Tibial nerve (tissue), 4 donors: ENCODE measurements around the gene IGFBP2. TPM values are rescaled to one million over a fixed set of nuclear protein-coding genes. Genes with fewer than 3 reads are reported as not detected.

Experiments used
- DNase-seq, 2 donors: peaks; one replicate each; pipeline ENCODE4 v3.0.0-alpha.2; 2019; ENCODE audit warnings: low spot score in 2 of 2
- H3K27ac ChIP-seq, 4 donors: fragments of 200-600 bp; sonication (generic) in 3 of 4; one replicate each; pipeline ENCODE4 v1.5.1; 2017 to 2019; ENCODE audit warnings: mild to moderate bottlenecking in 1 of 4
- H3K27me3 ChIP-seq, 2 donors: fragments of 200-600 bp; sonication (generic) in 1 of 2; one replicate each; pipeline versions ENCODE4 v1.5.1 to v1.6.0; 2017 to 2019
- H3K36me3 ChIP-seq, 3 donors: fragments of 200-600 bp; sonication (generic); one replicate each; pipeline ENCODE4 v1.5.1; 2018 to 2019
- H3K4me1 ChIP-seq, 4 donors: fragments of 200-600 bp; sonication (generic) in 3 of 4; one replicate each; pipeline ENCODE4 v1.5.1; 2017 to 2019
- H3K4me3 ChIP-seq, 4 donors: fragments of 200-600 bp; sonication (generic) in 3 of 4; one replicate each; pipeline ENCODE4 v1.5.1; 2017 to 2019; ENCODE audit warnings: mild to moderate bottlenecking in 1 of 4, moderate library complexity in 1 of 4
- H3K9me3 ChIP-seq, 4 donors: fragments of 200-600 bp; sonication (generic) in 3 of 4; one replicate each; pipeline ENCODE4 v1.5.1; 2017 to 2019
- EP300 ChIP-seq, 2 donors: sonication (generic); formaldehyde crosslinking; IDR thresholded peaks; one replicate each; pipeline ENCODE4 v1.6.1; 2017; ENCODE audit warnings: antibody characterized with exemption in 2 of 2, mild to moderate bottlenecking in 1 of 2
- POLR2A ChIP-seq, 2 donors: fragments of 450-650 bp; IDR thresholded peaks; one replicate each; pipeline ENCODE4 v1.6.1; 2017; ENCODE audit warnings: antibody characterized with exemption in 2 of 2, mild to moderate bottlenecking in 2 of 2, moderate library complexity in 2 of 2
- WGBS, 2 donors: methylation state at CpG; one replicate each; pipeline ENCODE4 v1.1.5; 2018; 5-methylcytosine and 5-hydroxymethylcytosine counted together
- total RNA-seq, 4 donors: library from RNA; depleted of rRNA; stranded (reverse); fragments of >200 nt; gene quantifications; one replicate each; pipeline ENCODE4 v1.1.0, GENCODE V29; 2016
- TF ChIP-seq, protein P1 (sequence below), 5 experiments: fragments of 200-600 bp in 3 of 5; fragments of 450-650 bp in 2 of 5; sonication (generic) in 3 of 5; IDR thresholded peaks; one replicate each; pipeline ENCODE4 v1.5.1; 2016 to 2019; ENCODE audit warnings: antibody characterized with exemption in 5 of 5, mild to moderate bottlenecking in 3 of 5, moderate library complexity in 2 of 5

IGFBP2 gene
- total RNA-seq, 4 donors from 2014 or later: 125 to 337 (median 157) TPM

DNA sequence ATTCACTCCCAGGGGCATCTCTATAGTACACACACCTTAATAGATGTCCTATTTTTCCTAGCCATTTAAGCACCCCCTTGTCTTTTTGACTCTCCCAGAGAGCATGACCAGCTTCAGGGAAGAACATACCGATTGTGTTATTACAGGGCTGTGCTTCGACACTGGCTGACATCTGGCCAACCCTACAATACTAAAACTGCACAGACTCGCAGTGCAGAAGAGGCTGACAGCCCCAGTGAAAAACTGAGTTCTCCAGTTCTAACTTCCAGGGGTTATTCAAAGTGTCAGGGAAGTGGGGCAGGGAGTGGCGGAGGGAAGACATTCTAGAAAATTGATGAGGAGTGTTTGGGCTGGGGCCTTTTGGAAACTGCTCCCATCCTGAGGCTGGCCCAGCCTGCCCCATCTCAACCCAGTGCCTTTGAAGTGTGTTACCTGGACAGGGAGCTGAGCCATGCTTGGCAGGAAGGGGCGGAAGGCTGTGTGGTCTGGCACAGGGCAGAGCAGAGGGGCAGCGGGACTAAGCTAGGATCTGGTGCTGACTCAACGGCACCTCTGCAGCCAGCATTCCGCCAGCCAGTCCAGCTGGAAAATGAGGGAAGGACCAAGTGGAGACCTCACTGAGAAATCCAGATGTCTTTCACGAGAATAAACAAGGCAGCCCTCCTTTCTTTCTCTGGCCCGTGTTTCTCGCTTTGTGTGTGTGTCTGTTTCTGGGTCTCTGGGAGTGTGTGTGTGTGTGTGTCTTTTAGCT, 77.5 kb downstream of the IGFBP2 start:
- H3K4me1 ChIP-seq: peaks cover 0 to 38% (median 0%) of the 10 kb centered on the region in 4 donors
- peak in 1 of 2 donors; percentile 41 for DNase-seq
- WGBS, 2 donors: 43 to 50% methylated on average over 10 to 11 of the region's 11 CpGs

DNA sequence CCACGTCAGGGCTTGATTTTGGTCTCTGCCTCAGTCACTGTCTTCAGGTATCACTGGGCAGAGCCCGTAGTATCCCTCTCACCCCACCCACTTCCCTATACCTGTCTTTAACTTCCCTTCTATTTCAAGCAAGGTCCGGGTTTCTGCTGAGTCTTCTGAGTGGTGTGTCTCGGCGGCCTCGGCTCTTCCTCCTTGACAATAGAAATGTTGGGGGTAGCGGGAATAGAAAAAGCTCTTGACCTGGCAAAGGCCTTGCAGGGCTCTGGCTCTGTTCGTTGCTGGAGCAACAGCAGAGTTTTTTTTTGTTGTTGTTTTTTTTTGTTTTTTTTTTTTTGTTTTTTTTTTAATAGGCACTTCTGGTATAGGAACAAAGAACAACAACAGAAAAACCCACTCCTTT, 78.1 kb downstream of the IGFBP2 start:
- 64 to 78% methylated on average over 8 of the region's 8 CpGs for WGBS, 2 donors

More for the DNA sequence above, 77.5 kb downstream of the IGFBP2 start:
- peaks cover 0 to 4% (median 0%) of the 10 kb centered on the region in 4 donors for H3K9me3 ChIP-seq
- H3K27me3 ChIP-seq: no peaks in the 10 kb centered on the region
- TF ChIP-seq, protein P1, sequence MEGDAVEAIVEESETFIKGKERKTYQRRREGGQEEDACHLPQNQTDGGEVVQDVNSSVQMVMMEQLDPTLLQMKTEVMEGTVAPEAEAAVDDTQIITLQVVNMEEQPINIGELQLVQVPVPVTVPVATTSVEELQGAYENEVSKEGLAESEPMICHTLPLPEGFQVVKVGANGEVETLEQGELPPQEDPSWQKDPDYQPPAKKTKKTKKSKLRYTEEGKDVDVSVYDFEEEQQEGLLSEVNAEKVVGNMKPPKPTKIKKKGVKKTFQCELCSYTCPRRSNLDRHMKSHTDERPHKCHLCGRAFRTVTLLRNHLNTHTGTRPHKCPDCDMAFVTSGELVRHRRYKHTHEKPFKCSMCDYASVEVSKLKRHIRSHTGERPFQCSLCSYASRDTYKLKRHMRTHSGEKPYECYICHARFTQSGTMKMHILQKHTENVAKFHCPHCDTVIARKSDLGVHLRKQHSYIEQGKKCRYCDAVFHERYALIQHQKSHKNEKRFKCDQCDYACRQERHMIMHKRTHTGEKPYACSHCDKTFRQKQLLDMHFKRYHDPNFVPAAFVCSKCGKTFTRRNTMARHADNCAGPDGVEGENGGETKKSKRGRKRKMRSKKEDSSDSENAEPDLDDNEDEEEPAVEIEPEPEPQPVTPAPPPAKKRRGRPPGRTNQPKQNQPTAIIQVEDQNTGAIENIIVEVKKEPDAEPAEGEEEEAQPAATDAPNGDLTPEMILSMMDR (IDR thresholded peaks at IDR 0.05): no peak
- peak in 1 of 2 donors; percentile 20 for TF ChIP-seq EP300 (IDR thresholded peaks at IDR 0.05)
- TF ChIP-seq POLR2A (IDR thresholded peaks at IDR 0.05): no peak
- H3K36me3 ChIP-seq: no peaks in the 10 kb centered on the region
- H3K27ac ChIP-seq: peak overlapping the region in 3 of 4 donors; percentile 29 to 78 (median 74)
- no peak overlapping the region for H3K4me3 ChIP-seq

DNA sequence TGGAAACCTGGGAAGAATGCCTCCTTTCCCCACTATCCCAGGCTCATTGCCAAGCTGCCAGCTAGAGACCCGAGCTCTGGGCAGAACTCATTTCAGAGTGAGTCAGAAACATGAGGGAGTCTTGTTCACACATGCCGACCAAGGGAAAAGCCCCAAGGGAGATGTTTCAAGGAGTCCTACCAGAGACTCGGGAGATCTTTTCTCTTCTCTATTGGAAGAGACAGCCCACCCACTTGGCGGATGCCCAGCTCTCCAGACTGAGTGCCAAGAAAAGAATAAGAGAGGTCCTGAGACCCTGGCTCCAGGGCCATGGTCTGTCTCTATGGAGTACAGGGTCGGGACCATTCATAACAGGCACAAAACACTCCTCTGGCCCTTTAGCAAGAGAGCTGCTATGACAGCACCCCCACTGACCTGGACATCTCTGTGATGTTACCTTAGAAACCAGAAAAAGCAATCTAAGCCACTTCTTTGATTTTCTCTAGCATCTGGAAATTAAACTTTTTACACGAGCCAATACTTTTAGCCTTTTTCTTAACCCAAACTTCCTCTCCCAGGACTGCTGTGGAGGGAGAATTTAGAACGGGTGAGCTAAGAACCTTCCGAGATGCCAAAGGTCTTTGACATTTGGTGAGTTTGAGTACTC, 80.6 kb downstream of the IGFBP2 start:
- Histone ChIP-seq H3K4me1 (peaks cover 0 to 51% (median 0%) of the 10 kb centered on the region in 4 donors), H3K27ac (peak overlapping the region in 3 of 4 donors; percentile 11 to 71 (median 67)), H3K4me3 (no peak overlapping the region), H3K36me3 (no peaks in the 10 kb centered on the region), H3K27me3 (no peaks in the 10 kb centered on the region), H3K9me3 (peaks cover 0 to 4% (median 0%) of the 10 kb centered on the region in 4 donors)
- peak; percentile 38 to 41 for DNase-seq
- 23 to 28% methylated on average over 8 of the region's 8 CpGs for WGBS, 2 donors
- TF ChIP-seq, protein P1 (IDR thresholded peaks at IDR 0.05): no peak
- TF ChIP-seq EP300 (IDR thresholded peaks at IDR 0.05): peak in 1 of 2 donors; percentile 34
- TF ChIP-seq POLR2A (IDR thresholded peaks at IDR 0.05): no peak

More for the DNA sequence above, 78.1 kb downstream of the IGFBP2 start:
- no peak for DNase-seq
- H3K27ac ChIP-seq: peak overlapping the region; percentile 3 to 78 (median 52)
- peaks cover 0 to 40% (median 0%) of the 10 kb centered on the region in 4 donors for H3K4me1 ChIP-seq
- no peak overlapping the region for H3K4me3 ChIP-seq
- H3K36me3 ChIP-seq: no peaks in the 10 kb centered on the region
- TF ChIP-seq POLR2A (IDR thresholded peaks at IDR 0.05): no peak
- no peak for TF ChIP-seq EP300 (IDR thresholded peaks at IDR 0.05)
- TF ChIP-seq, protein P1 (IDR thresholded peaks at IDR 0.05): no peak
- peaks cover 0 to 4% (median 0%) of the 10 kb centered on the region in 4 donors for H3K9me3 ChIP-seq
- no peaks in the 10 kb centered on the region for H3K27me3 ChIP-seq

Other genes with a start within 250 kb of the IGFBP2 start
- 10 to 100 TPM; 11.7 to 35.5 (median 27.5) TPM for gene SMARCAL1, start 220.9 kb upstream of the IGFBP2 start, total RNA-seq
- gene RPL37A, start 134.6 kb upstream of the IGFBP2 start, total RNA-seq: 1,000 to 10,000 TPM; 1,138 to 2,228 (median 1,396) TPM
- 1,000 to 10,000 TPM in 2 of 4 donors, 100 to 1,000 TPM in 2; 178 to 1,859 (median 1,369) TPM for gene IGFBP5, start 62.1 kb downstream of the IGFBP2 start, total RNA-seq
- not detected for gene TNP1, start 226.6 kb downstream of the IGFBP2 start, total RNA-seq